Tibial artery (tissue), 4 donors: ENCODE measurements around the gene DACH1.

Experiments used
- DNase-seq, 2 donors: peaks; one replicate each; pipeline ENCODE4 v3.0.0-alpha.2; 2019
- H3K27ac ChIP-seq, 2 donors: fragments of 200-600 bp; sonication (generic) in 1 of 2; 1 replicate in 1 of 2; 2 replicates in 1 of 2; pipeline ENCODE4 v1.5.1; 2018 to 2019; ENCODE audit warnings: mild to moderate bottlenecking in 1 of 2
- H3K27me3 ChIP-seq, 2 donors: fragments of 200-600 bp; sonication (generic) in 1 of 2; one replicate each; pipeline versions ENCODE4 v1.5.1 to v1.6.0; 2016 to 2019
- H3K36me3 ChIP-seq, 3 donors: fragments of 200-600 bp; sonication (generic) in 2 of 3; one replicate each; pipeline ENCODE4 v1.5.1; 2016 to 2019; ENCODE audit warnings: mild to moderate bottlenecking in 2 of 3
- H3K4me1 ChIP-seq, 4 donors: fragments of 200-600 bp; sonication (generic) in 2 of 4; 1 replicate in 3 of 4; 2 replicates in 1 of 4; pipeline ENCODE4 v1.5.1; 2016 to 2019
- H3K4me3 ChIP-seq, 2 donors: fragments of 200-600 bp; sonication (generic) in 1 of 2; 1 replicate in 1 of 2; 2 replicates in 1 of 2; pipeline ENCODE4 v1.5.1; 2018 to 2019; ENCODE audit warnings: mild to moderate bottlenecking in 2 of 2
- H3K9me3 ChIP-seq, 3 donors: fragments of 200-600 bp; sonication (generic) in 1 of 3; one replicate each; pipeline ENCODE4 v1.5.1; 2016 to 2019
- CTCF ChIP-seq, 2 experiments: fragments of 200-600 bp in 1 of 2; fragments of 450-650 bp in 1 of 2; IDR thresholded peaks; one replicate each; pipeline ENCODE4 v1.5.1; 2017 to 2019; ENCODE audit warnings: antibody characterized with exemption in 2 of 2, mild to moderate bottlenecking in 1 of 2, moderate library complexity in 1 of 2
- intact Hi-C: fragments of 100-400 bp; cut with DNase I; formaldehyde crosslinking; loops from one replicate; pipeline ENCODE4 v1.15.0; 2023; ENCODE audit warnings: low total_unique reads

DACH1 gene

DNA sequence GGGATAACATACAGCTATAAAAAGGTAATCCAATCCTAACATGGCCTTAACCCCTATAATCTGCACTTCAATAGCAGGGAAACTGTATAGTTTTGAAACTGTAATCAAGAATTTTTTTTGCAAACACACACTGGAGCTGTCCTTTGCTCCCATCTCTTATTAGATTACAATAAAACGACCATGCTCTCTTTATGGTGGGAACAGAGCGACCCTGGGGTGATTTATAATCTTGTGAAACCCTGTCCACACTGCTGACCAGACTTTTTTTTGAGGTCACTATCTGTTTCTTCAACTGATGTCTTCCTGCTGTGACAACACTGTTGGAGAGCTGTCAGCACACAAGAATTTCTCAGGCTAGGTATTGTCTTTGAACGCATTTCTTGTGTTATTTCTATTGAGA is 35.3 kb downstream of the DACH1 start:
- no peaks in the 10 kb centered on the region for H3K27me3 ChIP-seq
- H3K36me3 ChIP-seq = no peaks in the 10 kb centered on the region
- no peak overlapping the region for H3K27ac ChIP-seq
- H3K9me3 ChIP-seq = no peaks in the 10 kb centered on the region
- TF ChIP-seq CTCF (IDR thresholded peaks at IDR 0.05) = no peak
- intact Hi-C loops = no loop called here
- H3K4me1 ChIP-seq = no peaks in the 10 kb centered on the region
- no peak overlapping the region for H3K4me3 ChIP-seq
- DNase-seq = no peak

GRCh38 chr13:71830736-71831135 is 36.3 kb downstream of the DACH1 start:
- no peak for DNase-seq
- Histone ChIP-seq H3K27me3 (no peaks in the 10 kb centered on the region), H3K9me3 (no peaks in the 10 kb centered on the region), H3K4me3 (no peak overlapping the region), H3K4me1 (no peaks in the 10 kb centered on the region), H3K27ac (no peak overlapping the region), H3K36me3 (no peaks in the 10 kb centered on the region)
- intact Hi-C loops = no loop called here
- TF ChIP-seq CTCF (IDR thresholded peaks at IDR 0.05) = no peak

DNA sequence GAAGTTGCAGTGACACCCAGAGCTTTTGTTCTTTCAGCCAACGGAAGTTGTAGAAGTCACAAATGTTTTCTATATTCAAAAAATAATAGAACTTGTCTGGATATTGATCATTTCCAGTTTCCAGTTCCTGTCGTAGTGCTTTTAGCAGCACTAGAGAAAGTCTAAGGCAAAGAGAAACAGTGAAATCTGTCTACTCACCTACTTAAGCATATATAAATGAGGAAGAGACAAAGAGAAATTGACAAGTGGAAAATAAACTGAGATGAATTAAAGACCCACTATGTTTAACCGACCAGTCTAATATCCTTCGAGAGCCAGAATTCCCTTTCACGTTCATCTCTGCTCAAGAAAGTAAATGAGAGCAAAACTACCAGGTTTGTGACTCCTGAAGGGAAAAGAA is 36.7 kb downstream of the DACH1 start:
- no peaks in the 10 kb centered on the region for H3K27me3 ChIP-seq
- no peak overlapping the region for H3K4me3 ChIP-seq
- no peak overlapping the region for H3K27ac ChIP-seq
- H3K9me3 ChIP-seq = no peaks in the 10 kb centered on the region
- intact Hi-C loops = no loop called here
- no peak for DNase-seq
- no peak for TF ChIP-seq CTCF (IDR thresholded peaks at IDR 0.05)
- no peaks in the 10 kb centered on the region for H3K4me1 ChIP-seq
- no peaks in the 10 kb centered on the region for H3K36me3 ChIP-seq

- intact Hi-C loops = no loop called here
- DNase-seq = no peak
- no peaks in the 10 kb centered on the region for H3K9me3 ChIP-seq
- no peaks in the 10 kb centered on the region for H3K36me3 ChIP-seq
- H3K4me1 ChIP-seq = no peaks in the 10 kb centered on the region
- no peaks in the 10 kb centered on the region for H3K27me3 ChIP-seq
- H3K4me3 ChIP-seq = no peak overlapping the region
- TF ChIP-seq CTCF (IDR thresholded peaks at IDR 0.05) = no peak
- H3K27ac ChIP-seq = no peak overlapping the region
Observed at GRCh38 chr13:71829547-71829946, 37.5 kb downstream of the DACH1 start.

DNA sequence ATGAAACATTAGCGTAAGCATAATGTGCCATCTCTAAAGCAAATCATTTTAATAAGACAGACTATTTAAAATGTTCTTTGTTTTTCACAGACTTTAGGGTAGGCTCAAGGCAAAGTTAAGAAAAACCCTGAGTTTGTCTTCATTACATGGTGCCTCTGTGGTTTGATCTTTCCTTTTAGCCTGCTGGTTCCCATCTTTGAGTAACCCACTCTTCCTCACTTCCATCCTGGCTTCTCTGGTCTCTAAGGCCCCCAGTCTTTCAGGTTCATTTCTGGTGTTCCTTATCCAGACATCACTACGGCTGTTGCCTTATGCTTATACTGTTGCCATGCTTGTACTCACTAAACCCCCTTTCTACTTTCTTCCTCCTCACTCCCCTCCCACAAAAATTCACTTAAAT is 38.4 kb downstream of the DACH1 start:
- Histone ChIP-seq H3K36me3 (no peaks in the 10 kb centered on the region), H3K27ac (no peak overlapping the region), H3K27me3 (no peaks in the 10 kb centered on the region), H3K9me3 (no peaks in the 10 kb centered on the region), H3K4me1 (no peaks in the 10 kb centered on the region), H3K4me3 (no peak overlapping the region)
- no peak for DNase-seq
- intact Hi-C loops = no loop called here
- TF ChIP-seq CTCF (IDR thresholded peaks at IDR 0.05) = no peak

GRCh38 chr13:71828117-71828516 is 38.9 kb downstream of the DACH1 start:
- H3K4me1 ChIP-seq = no peaks in the 10 kb centered on the region
- no peaks in the 10 kb centered on the region for H3K9me3 ChIP-seq
- H3K27ac ChIP-seq = no peak overlapping the region
- no peaks in the 10 kb centered on the region for H3K36me3 ChIP-seq
- H3K27me3 ChIP-seq = no peaks in the 10 kb centered on the region
- TF ChIP-seq CTCF (IDR thresholded peaks at IDR 0.05) = no peak
- DNase-seq = no peak
- intact Hi-C loops = no loop called here
- H3K4me3 ChIP-seq = no peak overlapping the region
